ENCODE data around the gene GPR160.

DNA sequence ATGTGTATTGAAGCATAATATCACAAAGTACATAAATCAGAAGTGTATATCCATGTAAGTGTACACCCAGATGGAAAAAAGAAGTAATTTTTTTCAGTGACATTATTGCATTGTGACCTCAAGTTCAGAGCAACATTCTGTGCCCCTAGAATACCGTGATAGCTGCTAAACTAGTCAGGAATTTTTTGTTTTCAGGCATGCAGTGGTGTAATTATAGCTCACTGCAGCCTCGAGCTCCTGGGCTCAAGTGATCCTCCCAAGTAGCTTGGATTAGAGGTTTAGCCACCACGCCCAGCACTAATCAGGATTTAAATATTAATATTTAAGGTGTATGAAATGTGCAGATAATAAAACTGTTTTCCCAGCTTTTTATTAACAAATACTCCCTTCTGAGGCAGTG lies 45.6 kb upstream of the GPR160 start:
- TF ChIP-seq, protein P1, sequence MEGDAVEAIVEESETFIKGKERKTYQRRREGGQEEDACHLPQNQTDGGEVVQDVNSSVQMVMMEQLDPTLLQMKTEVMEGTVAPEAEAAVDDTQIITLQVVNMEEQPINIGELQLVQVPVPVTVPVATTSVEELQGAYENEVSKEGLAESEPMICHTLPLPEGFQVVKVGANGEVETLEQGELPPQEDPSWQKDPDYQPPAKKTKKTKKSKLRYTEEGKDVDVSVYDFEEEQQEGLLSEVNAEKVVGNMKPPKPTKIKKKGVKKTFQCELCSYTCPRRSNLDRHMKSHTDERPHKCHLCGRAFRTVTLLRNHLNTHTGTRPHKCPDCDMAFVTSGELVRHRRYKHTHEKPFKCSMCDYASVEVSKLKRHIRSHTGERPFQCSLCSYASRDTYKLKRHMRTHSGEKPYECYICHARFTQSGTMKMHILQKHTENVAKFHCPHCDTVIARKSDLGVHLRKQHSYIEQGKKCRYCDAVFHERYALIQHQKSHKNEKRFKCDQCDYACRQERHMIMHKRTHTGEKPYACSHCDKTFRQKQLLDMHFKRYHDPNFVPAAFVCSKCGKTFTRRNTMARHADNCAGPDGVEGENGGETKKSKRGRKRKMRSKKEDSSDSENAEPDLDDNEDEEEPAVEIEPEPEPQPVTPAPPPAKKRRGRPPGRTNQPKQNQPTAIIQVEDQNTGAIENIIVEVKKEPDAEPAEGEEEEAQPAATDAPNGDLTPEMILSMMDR (IDR thresholded peaks at IDR 0.05): no peak
- TF ChIP-seq POLR2AphosphoS5 (IDR thresholded peaks at IDR 0.05; ENCODE audit: insufficient read depth in 1 of 2, low read depth in 1 of 2): no peak

Data from vagina (tissue), 2 donors.